ENCODE data around the gene SIGLEC9. TPM values are rescaled to one million over a fixed set of nuclear protein-coding genes. Genes with fewer than 3 reads are reported as not detected.

SIGLEC9 gene
- total RNA-seq, 1 donor from 2014 or later: 24.8 TPM

GRCh38 chr19:51097166-51097738 is 27.5 kb upstream of the SIGLEC9 start:
- ATAC-seq: peak; percentile 64 to 79
- no peaks in the 10 kb centered on the region for H3K9me3 ChIP-seq
- H3K27me3 ChIP-seq (ENCODE audit: low read depth): no peaks in the 10 kb centered on the region
- peaks cover 29% of the 10 kb centered on the region for H3K36me3 ChIP-seq
- no peak overlapping the region for H3K4me3 ChIP-seq
- intact Hi-C loops (cut with DNase I): no loop called here
- H3K27ac ChIP-seq: no peak overlapping the region
- TF ChIP-seq CTCF (IDR thresholded peaks at IDR 0.05): peak; percentile 49
- H3K4me1 ChIP-seq: no peaks in the 10 kb centered on the region
- DNase-seq: peak; percentile 85

GRCh38 chr19:51097796-51098195 is 26.9 kb upstream of the SIGLEC9 start:
- H3K9me3 ChIP-seq: no peaks in the 10 kb centered on the region
- intact Hi-C loops (cut with DNase I): no loop called here
- no peak overlapping the region for H3K4me3 ChIP-seq
- DNase-seq (no peak), ATAC-seq (no peak)
- H3K27ac ChIP-seq: no peak overlapping the region
- no peaks in the 10 kb centered on the region for H3K4me1 ChIP-seq
- peaks cover 35% of the 10 kb centered on the region for H3K36me3 ChIP-seq
- TF ChIP-seq CTCF (IDR thresholded peaks at IDR 0.05): no peak
- H3K27me3 ChIP-seq (ENCODE audit: low read depth): no peaks in the 10 kb centered on the region

- no peak for TF ChIP-seq CTCF (IDR thresholded peaks at IDR 0.05)
- H3K4me3 ChIP-seq: no peak overlapping the region
- ATAC-seq (peak; percentile 60 to 67), DNase-seq (peak; percentile 82)
- H3K9me3 ChIP-seq: no peaks in the 10 kb centered on the region
- no peaks in the 10 kb centered on the region for H3K27me3 ChIP-seq (ENCODE audit: low read depth)
- H3K27ac ChIP-seq: no peak overlapping the region
- no peaks in the 10 kb centered on the region for H3K4me1 ChIP-seq
- intact Hi-C loops (cut with DNase I): no loop called here
- H3K36me3 ChIP-seq: peaks cover 40% of the 10 kb centered on the region
These were observed 26.2 kb upstream of the SIGLEC9 start for GRCh38 chr19:51098365-51099046.

GRCh38 chr19:51099047-51099382 is 25.7 kb upstream of the SIGLEC9 start:
- no peak for ATAC-seq
- intact Hi-C loops (cut with DNase I): no loop called here
- H3K36me3 ChIP-seq: peaks cover 45% of the 10 kb centered on the region
- no peaks in the 10 kb centered on the region for H3K27me3 ChIP-seq (ENCODE audit: low read depth)
- no peak for TF ChIP-seq CTCF (IDR thresholded peaks at IDR 0.05)
- H3K9me3 ChIP-seq: no peaks in the 10 kb centered on the region
- no peaks in the 10 kb centered on the region for H3K4me1 ChIP-seq
- H3K27ac ChIP-seq: no peak overlapping the region
- no peak overlapping the region for H3K4me3 ChIP-seq
- DNase-seq: no peak

- Histone ChIP-seq H3K4me1 (no peaks in the 10 kb centered on the region), H3K36me3 (peaks cover 45% of the 10 kb centered on the region), H3K27me3 (ENCODE audit: low read depth) (no peaks in the 10 kb centered on the region), H3K9me3 (no peaks in the 10 kb centered on the region), H3K27ac (no peak overlapping the region), H3K4me3 (no peak overlapping the region)
- DNase-seq (no peak), ATAC-seq (no peak)
- intact Hi-C loops (cut with DNase I): no loop called here
- TF ChIP-seq CTCF (IDR thresholded peaks at IDR 0.05): no peak
These were observed 24.1 kb upstream of the SIGLEC9 start for GRCh38 chr19:51100601-51101000.
